A549 (cell line): ENCODE measurements around the gene PITPNC1. TPM values are rescaled to one million over a fixed set of nuclear protein-coding genes. Genes with fewer than 3 reads are reported as not detected.

Source experiments
- ATAC-seq, 2 experiments: fragments of 200-7000 bp in 1 of 2; fragments of >200 bp in 1 of 2; cut with Nextera tagmentation in 1 of 2; cut with Tn5 transposase in 1 of 2; 3 replicates each; pipeline versions ENCODE4 v1.8.0 to v1.9.1; 2018 to 2020; ENCODE audit warnings: mild to moderate bottlenecking in 1 of 2, moderate library complexity in 1 of 2
- CTCF ChIA-PET: fragments of 300-600 bp; sonication (Branson Sonifier 250); formaldehyde crosslinking; extraction: SDS; loops from one replicate; lab custom pipeline; 2021; ENCODE audit warnings: antibody characterized with exemption, inconsistent platforms; lab: Yijun Ruan, JAX
- POLR2A ChIA-PET: fragments of 350-600 bp; formaldehyde crosslinking; extraction: SDS; loops from one replicate; lab custom pipeline; 2021; ENCODE audit warnings: antibody characterized with exemption, inconsistent platforms; lab: Yijun Ruan, JAX
- DNase-seq, 2 experiments: peaks; one replicate each; pipeline versions ENCODE4 v3.0.0 to v3.0.0-alpha.2; 2011 to 2016; ENCODE audit warnings: low read depth in 1 of 2, low spot score in 1 of 2
- FAIRE-seq: peaks from 2 replicates; lab custom pipeline; 2011; peaks lifted over from hg19 to GRCh38; lab: Jason Lieb, UNC
- H3K27ac ChIP-seq, 2 experiments: fragments of >200 bp; sonication (Bioruptor Twin); formaldehyde crosslinking; 3 replicates each; pipeline ENCODE4 v1.5.1; 2016 to 2017
- H3K4me1 ChIP-seq: fragments of >200 bp; sonication (Bioruptor Twin); formaldehyde crosslinking; 3 replicates; pipeline ENCODE4 v1.6.1; 2016
- H3K4me2 ChIP-seq: fragments of >200 bp; sonication (Bioruptor Twin); formaldehyde crosslinking; 3 replicates; pipeline ENCODE4 v1.6.1; 2016
- H3K4me3 ChIP-seq: fragments of >200 bp; sonication (Bioruptor Twin); formaldehyde crosslinking; 3 replicates; pipeline ENCODE4 v1.5.1; 2016
- H3K9me3 ChIP-seq: fragments of >200 bp; sonication (Bioruptor Twin); formaldehyde crosslinking; 3 replicates; pipeline ENCODE4 v1.6.1; 2016
- CBX8 ChIP-seq: fragments of 200-600 bp; sonication (generic); IDR thresholded peaks from 2 replicates; pipeline ENCODE4 v1.6.1; 2016
- CEBPB ChIP-seq, 2 experiments: fragments of >200 bp in 1 of 2; sonication (Bioruptor Twin) in 1 of 2; formaldehyde crosslinking in 1 of 2; IDR thresholded peaks; 2 replicates each; pipeline ENCODE4 v1.6.1; 2012 to 2016
- CHD4 ChIP-seq: fragments of 200-600 bp; sonication (generic); IDR thresholded peaks from 2 replicates; pipeline ENCODE4 v1.6.1; 2016; ENCODE audit warnings: antibody characterized with exemption, mild to moderate bottlenecking, borderline replicate concordance
- CTCF ChIP-seq: fragments of >200 bp; sonication (Bioruptor Twin); formaldehyde crosslinking; IDR thresholded peaks from 3 replicates; pipeline ENCODE4 v1.5.1; 2016
- EHMT2 ChIP-seq: fragments of 200-600 bp; sonication (generic); IDR thresholded peaks from 2 replicates; pipeline ENCODE4 v1.6.1; 2016; ENCODE audit warnings: antibody characterized with exemption, low read depth, mild to moderate bottlenecking, moderate library complexity
- FOSL2 ChIP-seq, 2 experiments: fragments of 450-650 bp in 1 of 2; fragments of >200 bp in 1 of 2; sonication (Bioruptor Twin) in 1 of 2; formaldehyde crosslinking; IDR thresholded peaks; 2 replicates each; pipeline versions ENCODE4 v1.5.0 to v1.6.1; 2016 to 2020; ENCODE audit warnings: mild to moderate bottlenecking in 1 of 2, moderate library complexity in 1 of 2
- HDAC2 ChIP-seq: fragments of 200-600 bp; sonication (generic); IDR thresholded peaks from 2 replicates; pipeline ENCODE4 v1.6.1; 2016
- HMGXB4 ChIP-seq: fragments of 250-450 bp; sonication (Bioruptor Pico); IDR thresholded peaks from 2 replicates; pipeline ENCODE4 v1.5.0; 2021; ENCODE audit warnings: mild to moderate bottlenecking, moderate library complexity, borderline replicate concordance
- JUNB ChIP-seq: fragments of >200 bp; sonication (Bioruptor Twin); formaldehyde crosslinking; IDR thresholded peaks from 2 replicates; pipeline ENCODE4 v1.6.1; 2016
- MAZ ChIP-seq: fragments of 150-350 bp; IDR thresholded peaks from 2 replicates; pipeline ENCODE4 v1.6.1; 2014; ENCODE audit warnings: antibody characterized with exemption, low read depth, low read length, borderline replicate concordance
- MYC ChIP-seq: IDR thresholded peaks from 2 replicates; pipeline ENCODE4 v1.6.1; 2012; ENCODE audit warnings: mild to moderate bottlenecking, inconsistent platforms, low read length, improper control_type of control experiment, borderline replicate concordance
- NR3C1 ChIP-seq: fragments of >200 bp; sonication (Bioruptor Twin); formaldehyde crosslinking; IDR thresholded peaks from 3 replicates; pipeline ENCODE4 v1.6.1; 2017
- POLR2A ChIP-seq: IDR thresholded peaks from 2 replicates; pipeline ENCODE4 v1.6.1; 2012; ENCODE audit warnings: mild to moderate bottlenecking, low read length
- RAD21 ChIP-seq, 2 experiments: fragments of >200 bp in 1 of 2; sonication (Bioruptor Twin) in 1 of 2; formaldehyde crosslinking in 1 of 2; IDR thresholded peaks in 1 of 2; conservative IDR thresholded peaks in 1 of 2; 2 replicates in 1 of 2; 3 replicates in 1 of 2; pipeline ENCODE4 v1.6.1; 2012 to 2018; ENCODE audit warnings: inconsistent platforms in 1 of 2
- RARB ChIP-seq: fragments of 250-450 bp; sonication (Bioruptor Pico); IDR thresholded peaks from 2 replicates; pipeline ENCODE4 v1.8.0; 2021; ENCODE audit warnings: mild to moderate bottlenecking, moderate library complexity
- RCOR1 ChIP-seq: fragments of 150-350 bp; IDR thresholded peaks from 2 replicates; pipeline ENCODE4 v1.6.1; 2014; ENCODE audit warnings: antibody characterized with exemption, low read length, low read depth
- SMC3 ChIP-seq: fragments of >200 bp; sonication (Bioruptor Twin); formaldehyde crosslinking; IDR thresholded peaks from 3 replicates; pipeline ENCODE4 v1.6.1; 2018; ENCODE audit warnings: inconsistent platforms
- ZC3H11A ChIP-seq: fragments of 450-650 bp; IDR thresholded peaks from 2 replicates; pipeline ENCODE4 v1.6.1; 2014; ENCODE audit warnings: antibody characterized with exemption, mild to moderate bottlenecking
- ZNF302 ChIP-seq: fragments of 250-450 bp; sonication (Bioruptor Pico); IDR thresholded peaks from 2 replicates; pipeline ENCODE4 v1.9.0; 2021; ENCODE audit warnings: inconsistent platforms, mild to moderate bottlenecking, moderate library complexity
- ZSCAN20 ChIP-seq: fragments of 250-450 bp; sonication (Bioruptor Pico); IDR thresholded peaks from 2 replicates; pipeline ENCODE4 v1.8.0; 2022; ENCODE audit warnings: mild to moderate bottlenecking, moderate library complexity
- WGBS: methylation state at CpG from one replicate; pipeline ENCODE4 v1.1.6; 2017; ENCODE audit errors: missing lambda C conversion rate; 5-methylcytosine and 5-hydroxymethylcytosine counted together
- polyA plus RNA-seq, 4 experiments: library from polyadenylated mRNA; depleted of rRNA in 3 of 4; stranded (reverse); fragments of >200 nt; fragmentation: RNase III in 1 of 4; extraction: RNeasy Plus Mini Kit Qiagen cat#74134 plus additional on column Dnase treatment in 1 of 4; gene quantifications; 2 replicates in 3 of 4; 3 replicates in 1 of 4; pipeline ENCODE4 v1.2.3, GENCODE V29; 2011 to 2017
- TF ChIP-seq, protein P1 (sequence below): fragments of >200 bp; sonication (Bioruptor Twin); formaldehyde crosslinking; IDR thresholded peaks from 2 replicates; pipeline ENCODE4 v1.6.1; 2016
- TF ChIP-seq, protein P2 (sequence below): fragments of 250-450 bp; sonication (Bioruptor Pico); IDR thresholded peaks from 2 replicates; pipeline ENCODE4 v1.5.0; 2020; ENCODE audit warnings: low read depth, mild to moderate bottlenecking, moderate library complexity

The PITPNC1 gene
- polyA plus RNA-seq, 2 of the 4 experiments (the other 2 are of a cell fraction), result 3.7 to 11.2 TPM

- no peak for FAIRE-seq
- POLR2A ChIA-PET, result no interaction called here
- WGBS, result 85% methylated on average over 8 of the region's 8 CpGs
- no peak for TF ChIP-seq RARB
- TF ChIP-seq CBX8, result no peak
- TF ChIP-seq EHMT2, result no peak
- TF ChIP-seq JUNB, result no peak
- TF ChIP-seq RAD21 (conservative IDR thresholded peaks at IDR 0.05 in 1 of 2, IDR thresholded peaks at IDR 0.05 in 1 of 2), result no peak
- no peak for TF ChIP-seq RCOR1
- no peak for TF ChIP-seq CEBPB (IDR thresholded peaks at IDR 0.05)
- no peak for TF ChIP-seq MAZ
- TF ChIP-seq, protein P1, sequence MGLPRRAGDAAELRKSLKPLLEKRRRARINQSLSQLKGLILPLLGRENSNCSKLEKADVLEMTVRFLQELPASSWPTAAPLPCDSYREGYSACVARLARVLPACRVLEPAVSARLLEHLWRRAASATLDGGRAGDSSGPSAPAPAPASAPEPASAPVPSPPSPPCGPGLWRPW, result no peak
- TF ChIP-seq ZC3H11A, result no peak
- TF ChIP-seq HDAC2, result no peak
- TF ChIP-seq, all 56 proteins: peak for 0
- no peak overlapping the region for H3K4me2 ChIP-seq
- ATAC-seq (no peak), DNase-seq (no peak)
- CTCF ChIA-PET, result interaction anchor here (0.9 to 9.0 kb wide), 6 partner anchors 7 to 93 kb away, joined by 3 to 90 read pairs (median 15); no protein-coding TSS in a partner anchor
- H3K9me3 ChIP-seq, result peaks cover 7% of the 10 kb centered on the region
- no peaks in the 10 kb centered on the region for H3K4me1 ChIP-seq
- no peak overlapping the region for H3K27ac ChIP-seq
- H3K4me3 ChIP-seq, result no peak overlapping the region
These were observed 90.7 kb downstream of the PITPNC1 start for GRCh38 chr17:67467500-67468455.

GRCh38 chr17:67469208-67469980 is 92.3 kb downstream of the PITPNC1 start:
- DNase-seq (no peak), FAIRE-seq (no peak), ATAC-seq (peak in 1 of 2 experiments; percentile 23; a peak in 3 of 6 replicates)
- Histone ChIP-seq H3K4me2 (no peak overlapping the region), H3K27ac (no peak overlapping the region), H3K9me3 (peaks cover 7% of the 10 kb centered on the region), H3K4me3 (no peak overlapping the region), H3K4me1 (no peaks in the 10 kb centered on the region)
- ChIA-PET POLR2A (interaction anchor here (0.5 kb wide), 1 partner anchor 101 kb away, joined by 3 read pairs; no protein-coding TSS in a partner anchor), CTCF (interaction anchor here (0.5 to 3.7 kb wide), 9 partner anchors 10 to 133 kb away, joined by 3 to 21 read pairs (median 6); no protein-coding TSS in a partner anchor)
- no peak for TF ChIP-seq SMC3
- no peak for TF ChIP-seq CHD4
- no peak for TF ChIP-seq ZNF302 (CRISPR knock-in tag)
- 64% methylated on average over 13 of the region's 13 CpGs for WGBS

DNA sequence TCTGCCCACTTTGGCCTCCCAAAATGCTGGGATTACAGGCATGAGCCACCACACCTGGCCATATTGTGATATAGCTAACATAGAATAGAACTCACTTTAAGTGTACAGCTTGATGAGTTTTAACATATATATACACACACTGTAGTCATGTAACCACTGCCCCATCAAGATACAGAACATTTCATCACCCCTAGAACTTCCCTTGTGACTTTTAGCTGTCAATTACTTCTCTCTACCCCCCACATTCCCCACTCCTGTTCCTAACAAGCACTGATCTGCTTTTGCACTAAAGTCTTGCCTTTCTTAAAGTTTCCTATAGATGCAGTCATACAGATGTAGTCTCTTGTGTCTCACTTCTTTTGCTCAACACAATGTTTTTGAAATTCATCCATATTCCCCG is 93.1 kb downstream of the PITPNC1 start:
- ATAC-seq, result no peak
- FAIRE-seq, result no peak
- ChIA-PET CTCF (interaction anchor here (0.5 to 3.7 kb wide), 8 partner anchors 11 to 98 kb away, joined by 3 to 21 read pairs (median 6); no protein-coding TSS in a partner anchor), POLR2A (no interaction called here)
- Histone ChIP-seq H3K4me1 (no peaks in the 10 kb centered on the region), H3K4me2 (no peak overlapping the region), H3K27ac (no peak overlapping the region), H3K9me3 (peaks cover 7% of the 10 kb centered on the region), H3K4me3 (no peak overlapping the region)
- no peak for DNase-seq
- TF ChIP-seq MYC (no peak), FOSL2 (IDR thresholded peaks at IDR 0.05) (no peak), FOSL2 (CRISPR knock-in tag; IDR thresholded peaks at IDR 0.05) (no peak), POLR2A (no peak), HMGXB4 (CRISPR knock-in tag) (no peak), ZSCAN20 (no peak), CTCF (no peak), NR3C1 (no peak)
- TF ChIP-seq, protein P2, sequence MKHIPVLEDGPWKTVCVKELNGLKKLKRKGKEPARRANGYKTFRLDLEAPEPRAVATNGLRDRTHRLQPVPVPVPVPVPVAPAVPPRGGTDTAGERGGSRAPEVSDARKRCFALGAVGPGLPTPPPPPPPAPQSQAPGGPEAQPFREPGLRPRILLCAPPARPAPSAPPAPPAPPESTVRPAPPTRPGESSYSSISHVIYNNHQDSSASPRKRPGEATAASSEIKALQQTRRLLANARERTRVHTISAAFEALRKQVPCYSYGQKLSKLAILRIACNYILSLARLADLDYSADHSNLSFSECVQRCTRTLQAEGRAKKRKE (CRISPR knock-in tag), result no peak
- 81% methylated on average over 1 of the region's 1 CpG for WGBS
